IMR-90 (cell line): Measurements from ENCODE around the gene RSU1.

ENCODE experiments used
- CEBPB ChIP-seq: IDR thresholded peaks from 2 replicates; pipeline ENCODE4 v1.6.1; 2012; ENCODE audit warnings: low read depth, low read length, improper control_type of control experiment
- CHD1 ChIP-seq: IDR thresholded peaks from 2 replicates; pipeline ENCODE4 v1.6.1; 2012; ENCODE audit warnings: low read depth, low read length, improper control_type of control experiment
- CTCF ChIP-seq: conservative IDR thresholded peaks from 2 replicates; pipeline ENCODE4 v1.5.1; 2012; ENCODE audit warnings: mild to moderate bottlenecking, low read depth, low read length, improper control_type of control experiment
- ELK1 ChIP-seq: fragments of 150-350 bp; IDR thresholded peaks from 2 replicates; pipeline ENCODE4 v1.6.1; 2016; ENCODE audit warnings: low read depth, mild to moderate bottlenecking, low read length, moderate library complexity, borderline replicate concordance
- FOS ChIP-seq: fragments of 150-350 bp; IDR thresholded peaks from 2 replicates; pipeline ENCODE4 v1.6.1; 2016; ENCODE audit warnings: low read depth, low read length
- MAFK ChIP-seq: IDR thresholded peaks from 2 replicates; pipeline ENCODE4 v1.6.1; 2012; ENCODE audit warnings: low read depth, low read length, improper control_type of control experiment
- NFE2L2 ChIP-seq: fragments of 150-350 bp; IDR thresholded peaks from 2 replicates; pipeline ENCODE4 v1.6.1; 2016; ENCODE audit warnings: low read depth, mild to moderate bottlenecking, low read length
- POLR2A ChIP-seq: IDR thresholded peaks from 2 replicates; pipeline ENCODE4 v1.6.1; 2012; ENCODE audit warnings: mild to moderate bottlenecking, low read depth, low read length
- RAD21 ChIP-seq: IDR thresholded peaks from 2 replicates; pipeline ENCODE4 v1.6.1; 2012; ENCODE audit warnings: low read length, improper control_type of control experiment
- RCOR1 ChIP-seq: IDR thresholded peaks from 2 replicates; pipeline ENCODE4 v1.6.1; 2012; ENCODE audit warnings: mild to moderate bottlenecking, low read length, improper control_type of control experiment; ENCODE audit not compliant: insufficient replicate concordance
- RFX5 ChIP-seq: IDR thresholded peaks from 2 replicates; pipeline ENCODE4 v1.8.0; 2012; ENCODE audit warnings: low read depth, mild to moderate bottlenecking, low read length, moderate library complexity
- SMC3 ChIP-seq: fragments of 150-350 bp; IDR thresholded peaks from 2 replicates; pipeline ENCODE4 v1.6.1; 2016; ENCODE audit warnings: low read depth, mild to moderate bottlenecking, antibody characterized with exemption, low read length, moderate library complexity
- USF2 ChIP-seq: fragments of 150-350 bp; IDR thresholded peaks from 2 replicates; pipeline ENCODE4 v1.6.1; 2017; ENCODE audit warnings: mild to moderate bottlenecking, antibody characterized with exemption, low read length, low read depth

- TF ChIP-seq CTCF (no peak), POLR2A (no peak), USF2 (no peak), RCOR1 (no peak), RAD21 (no peak), CEBPB (no peak), SMC3 (no peak), MAFK (no peak), NFE2L2 (no peak), RFX5 (no peak), ELK1 (no peak), FOS (no peak), CHD1 (no peak)
Observed at GRCh38 chr10:16724509-16724908, 92.7 kb downstream of the RSU1 start.
